Smooth muscle cell of the brain vasculature (primary cell): ENCODE data around the gene SOX13.
"Not testable (repeated sequence)": the region's sequence is repeated elsewhere in the genome, so short reads cannot be mapped to it uniquely, and the experiment has no call there.

Experiments
- DNase-seq: peaks from one replicate; pipeline ENCODE4 v3.0.0-alpha.2; 2012; ENCODE audit warnings: low read depth, low spot score

The SOX13 gene

GRCh38 chr1:204072931-204073836 lies at the start of gene SOX13:
Gene SOX13 (plus strand): TSS chr1:204073115. CDS start chr1:204112916, 39,801 bp downstream.
- DNase-seq, result peak; percentile 65

- DNase-seq, result no peak
Observed at GRCh38 chr1:204025917-204026707, 46.8 kb upstream of the SOX13 start.

- DNase-seq, result no peak
Observed at GRCh38 chr1:204027446-204027845, 45.5 kb upstream of the SOX13 start.

- DNase-seq, result no peak
Observed at GRCh38 chr1:204029016-204029415, 43.9 kb upstream of the SOX13 start.

- no peak for DNase-seq
Observed at GRCh38 chr1:204031098-204031710, 41.7 kb upstream of the SOX13 start.

GRCh38 chr1:204032642-204033235 lies 40.2 kb upstream of the SOX13 start:
- DNase-seq, result no peak

- no peak for DNase-seq
Observed at GRCh38 chr1:204033306-204033705, 39.6 kb upstream of the SOX13 start.

GRCh38 chr1:204036882-204037655 lies 35.8 kb upstream of the SOX13 start:
- DNase-seq, result no peak

- DNase-seq, result no peak
Observed at GRCh38 chr1:204041232-204041767, 31.6 kb upstream of the SOX13 start.

- DNase-seq, result no peak
Observed at GRCh38 chr1:204041803-204042505, 31.0 kb upstream of the SOX13 start.

GRCh38 chr1:204042516-204042915 lies 30.4 kb upstream of the SOX13 start:
- no peak for DNase-seq

GRCh38 chr1:204043680-204044079 lies 29.2 kb upstream of the SOX13 start:
- no peak for DNase-seq

- DNase-seq, result no peak
Observed at GRCh38 chr1:204044448-204044847, 28.5 kb upstream of the SOX13 start.

GRCh38 chr1:204045430-204045829 lies 27.5 kb upstream of the SOX13 start:
- DNase-seq, result no peak

GRCh38 chr1:204046346-204046745 lies 26.6 kb upstream of the SOX13 start:
- DNase-seq, result no peak

- DNase-seq, result not testable (repeated sequence)
Observed at GRCh38 chr1:204048796-204049195, 24.1 kb upstream of the SOX13 start.

GRCh38 chr1:204051258-204051657 lies 21.7 kb upstream of the SOX13 start:
- no peak for DNase-seq

- no peak for DNase-seq
Observed at GRCh38 chr1:204051718-204052117, 21.2 kb upstream of the SOX13 start.

GRCh38 chr1:204053893-204054292 lies 19.0 kb upstream of the SOX13 start:
- DNase-seq, result no peak

- DNase-seq, result no peak
Observed at GRCh38 chr1:204059970-204060369, 12.9 kb upstream of the SOX13 start.
